Esophagus muscularis mucosa (tissue), 4 donors: ENCODE data around the gene SEL1L3. TPM values are rescaled to one million over a fixed set of nuclear protein-coding genes. Genes with fewer than 3 reads are reported as not detected.

ENCODE experiments used
- DNase-seq: peaks from one replicate; pipeline ENCODE4 v3.0.0-alpha.2; 2017; ENCODE audit errors: extremely low spot score
- H3K27ac ChIP-seq, 4 donors: fragments of 200-600 bp; sonication (generic); replicated peaks in 1 of 4; 1 replicate in 3 of 4; 2 replicates in 1 of 4; pipeline ENCODE4 v1.5.1; 2016 to 2019; ENCODE audit warnings: mild to moderate bottlenecking in 1 of 4
- H3K27me3 ChIP-seq, 4 donors: fragments of 200-600 bp; sonication (generic); one replicate each; pipeline versions ENCODE4 v1.5.1 to v1.6.0; 2016 to 2019
- H3K36me3 ChIP-seq, 4 donors: fragments of 200-600 bp; sonication (generic); one replicate each; pipeline ENCODE4 v1.5.1; 2016 to 2019
- H3K4me1 ChIP-seq, 4 donors: fragments of 200-600 bp; sonication (generic); one replicate each; pipeline ENCODE4 v1.5.1; 2016 to 2019
- H3K4me3 ChIP-seq, 4 donors: fragments of 200-600 bp; sonication (generic); 1 replicate in 2 of 4; 2 replicates in 2 of 4; pipeline ENCODE4 v1.5.1; 2016 to 2019; ENCODE audit warnings: mild to moderate bottlenecking in 4 of 4, moderate library complexity in 1 of 4
- H3K9me3 ChIP-seq, 4 donors: fragments of 200-600 bp; sonication (generic); 1 replicate in 3 of 4; 2 replicates in 1 of 4; pipeline ENCODE4 v1.5.1; 2016 to 2019
- EP300 ChIP-seq: sonication (generic); formaldehyde crosslinking; IDR thresholded peaks from one replicate; pipeline ENCODE4 v1.6.1; 2017; ENCODE audit warnings: antibody characterized with exemption
- POLR2A ChIP-seq: fragments of 450-650 bp; IDR thresholded peaks from one replicate; pipeline ENCODE4 v1.6.1; 2017; ENCODE audit warnings: antibody characterized with exemption, moderate library complexity, mild to moderate bottlenecking, low read depth
- POLR2AphosphoS5 ChIP-seq, 2 donors: sonication (generic); formaldehyde crosslinking; IDR thresholded peaks; one replicate each; pipeline ENCODE4 v1.6.1; 2017; ENCODE audit warnings: antibody characterized with exemption in 2 of 2
- WGBS: methylation state at CpG from one replicate; pipeline ENCODE4 v1.1.5; 2018; 5-methylcytosine and 5-hydroxymethylcytosine counted together
- intact Hi-C: fragments of 100-400 bp; cut with DNase I; formaldehyde crosslinking; loops from one replicate; pipeline ENCODE4 v1.15.1; 2023
- total RNA-seq, 4 donors: library from RNA; depleted of rRNA; stranded (reverse); fragments of >200 nt; gene quantifications; one replicate each; pipeline versions ENCODE4 v1.1.0 to v1.2.1, GENCODE V29; 2016
- TF ChIP-seq, protein P1 (sequence below), 3 experiments: fragments of 200-600 bp in 2 of 3; fragments of 450-650 bp in 1 of 3; sonication (generic) in 2 of 3; IDR thresholded peaks; one replicate each; pipeline ENCODE4 v1.5.1; 2017 to 2019; ENCODE audit warnings: antibody characterized with exemption in 3 of 3, mild to moderate bottlenecking in 2 of 3, moderate library complexity in 1 of 3

The SEL1L3 gene
- total RNA-seq, 4 donors from 2014 or later = 3.3 to 11.7 (median 5.7) TPM

DNA sequence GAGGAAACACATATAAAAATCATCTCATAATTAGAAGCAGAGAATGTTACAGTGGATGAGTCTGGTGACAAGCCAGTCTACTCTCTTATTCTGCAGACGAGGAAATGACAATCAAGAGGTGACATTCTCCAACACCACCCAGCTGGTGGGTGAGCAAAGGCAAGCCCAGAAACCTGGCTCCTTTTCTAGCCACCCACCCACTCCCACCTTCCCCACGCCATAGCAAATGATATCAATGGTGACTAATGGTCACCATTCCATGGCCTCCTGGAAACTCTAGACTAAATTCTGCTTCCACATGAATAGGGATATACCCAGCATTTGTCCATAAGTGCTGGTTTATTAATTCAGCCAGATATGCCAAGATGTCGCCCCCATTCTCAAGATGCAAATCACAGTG, 10.7 kb downstream of the SEL1L3 start:
- no peaks in the 10 kb centered on the region for H3K36me3 ChIP-seq
- no peak overlapping the region for H3K27ac ChIP-seq
- H3K9me3 ChIP-seq = no peaks in the 10 kb centered on the region
- DNase-seq = no peak
- H3K4me1 ChIP-seq = peaks cover 0 to 8% (median 0%) of the 10 kb centered on the region in 4 donors
- TF ChIP-seq, protein P1, sequence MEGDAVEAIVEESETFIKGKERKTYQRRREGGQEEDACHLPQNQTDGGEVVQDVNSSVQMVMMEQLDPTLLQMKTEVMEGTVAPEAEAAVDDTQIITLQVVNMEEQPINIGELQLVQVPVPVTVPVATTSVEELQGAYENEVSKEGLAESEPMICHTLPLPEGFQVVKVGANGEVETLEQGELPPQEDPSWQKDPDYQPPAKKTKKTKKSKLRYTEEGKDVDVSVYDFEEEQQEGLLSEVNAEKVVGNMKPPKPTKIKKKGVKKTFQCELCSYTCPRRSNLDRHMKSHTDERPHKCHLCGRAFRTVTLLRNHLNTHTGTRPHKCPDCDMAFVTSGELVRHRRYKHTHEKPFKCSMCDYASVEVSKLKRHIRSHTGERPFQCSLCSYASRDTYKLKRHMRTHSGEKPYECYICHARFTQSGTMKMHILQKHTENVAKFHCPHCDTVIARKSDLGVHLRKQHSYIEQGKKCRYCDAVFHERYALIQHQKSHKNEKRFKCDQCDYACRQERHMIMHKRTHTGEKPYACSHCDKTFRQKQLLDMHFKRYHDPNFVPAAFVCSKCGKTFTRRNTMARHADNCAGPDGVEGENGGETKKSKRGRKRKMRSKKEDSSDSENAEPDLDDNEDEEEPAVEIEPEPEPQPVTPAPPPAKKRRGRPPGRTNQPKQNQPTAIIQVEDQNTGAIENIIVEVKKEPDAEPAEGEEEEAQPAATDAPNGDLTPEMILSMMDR (IDR thresholded peaks at IDR 0.05) = no peak
- TF ChIP-seq POLR2A = no peak
- no peak for TF ChIP-seq POLR2AphosphoS5 (IDR thresholded peaks at IDR 0.05)
- TF ChIP-seq EP300 = no peak
- WGBS = 90% methylated on average over 3 of the region's 3 CpGs
- intact Hi-C loops = no loop called here
- no peaks in the 10 kb centered on the region for H3K27me3 ChIP-seq
- H3K4me3 ChIP-seq = no peak overlapping the region

DNA sequence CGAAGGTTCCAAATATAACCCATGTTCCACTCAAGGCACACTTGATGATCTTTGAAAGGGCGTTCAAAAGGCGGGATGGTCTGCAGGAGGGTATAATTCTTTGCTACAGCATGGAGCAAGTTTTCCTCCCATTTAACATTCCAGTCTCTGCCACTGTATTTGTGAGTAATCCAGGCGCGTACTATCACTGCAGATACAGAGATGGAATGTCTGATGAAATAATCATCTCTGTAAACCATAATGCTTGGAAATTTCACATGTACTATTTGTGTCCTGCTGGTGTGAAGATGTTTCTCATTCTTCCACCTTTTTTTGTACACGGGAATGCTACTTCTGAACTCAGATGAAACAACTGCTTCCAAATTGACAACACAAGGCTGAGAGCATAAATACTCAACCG, 15.5 kb downstream of the SEL1L3 start:
- peaks cover 0 to 4% (median 0%) of the 10 kb centered on the region in 4 donors for H3K4me1 ChIP-seq
- no peak overlapping the region for H3K27ac ChIP-seq
- H3K9me3 ChIP-seq = no peaks in the 10 kb centered on the region
- DNase-seq = no peak
- H3K27me3 ChIP-seq = peaks cover 0 to 8% (median 0%) of the 10 kb centered on the region in 4 donors
- 87% methylated on average over 7 of the region's 7 CpGs for WGBS
- no peaks in the 10 kb centered on the region for H3K36me3 ChIP-seq
- no peak for TF ChIP-seq EP300
- no peak for TF ChIP-seq POLR2AphosphoS5 (IDR thresholded peaks at IDR 0.05)
- TF ChIP-seq, protein P1 (IDR thresholded peaks at IDR 0.05) = no peak
- no peak for TF ChIP-seq POLR2A
- intact Hi-C loops = no loop called here
- H3K4me3 ChIP-seq = no peak overlapping the region

DNA sequence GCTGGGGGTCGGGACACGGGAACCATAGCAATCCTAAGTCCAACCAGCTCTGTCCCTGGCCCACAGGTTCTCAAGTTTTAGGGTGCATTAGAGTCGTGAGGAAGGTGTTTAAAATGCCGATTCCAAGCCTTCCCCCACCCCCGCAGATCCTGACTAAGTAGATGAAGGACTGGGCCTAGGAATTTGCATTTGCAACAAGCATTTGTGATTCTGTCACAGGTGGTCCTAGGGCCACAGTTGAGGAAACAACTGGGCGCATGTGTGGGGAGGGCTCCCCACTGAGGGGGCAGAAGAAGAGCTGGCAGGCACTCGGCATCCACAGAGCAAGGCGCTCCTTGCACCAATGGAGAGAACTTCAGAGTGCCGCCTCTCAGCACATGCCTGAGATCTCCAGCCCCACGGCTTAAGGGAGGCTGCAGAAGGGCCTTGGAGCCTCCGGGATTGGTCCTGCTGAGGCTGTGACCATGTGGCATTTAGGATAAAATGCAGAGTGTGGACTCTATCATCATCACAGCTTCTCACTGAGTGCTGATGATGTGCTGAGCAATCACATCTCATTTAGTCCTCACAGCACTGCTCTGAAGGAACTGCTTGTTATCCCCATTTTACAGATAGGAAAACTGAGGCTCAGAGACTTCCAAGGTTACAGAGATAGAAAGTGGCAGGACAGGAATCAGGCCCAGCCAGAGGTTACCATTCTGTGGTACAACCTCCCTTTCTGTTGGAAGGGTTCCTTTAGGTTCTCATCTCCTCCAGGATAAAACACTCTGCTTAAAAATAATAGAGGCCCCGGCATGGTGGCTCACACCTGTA, 16.7 kb downstream of the SEL1L3 start:
- Histone ChIP-seq H3K27ac (no peak overlapping the region), H3K36me3 (no peaks in the 10 kb centered on the region), H3K4me3 (no peak overlapping the region), H3K27me3 (peaks cover 0 to 10% (median 0%) of the 10 kb centered on the region in 4 donors), H3K4me1 (peaks cover 0 to 4% (median 0%) of the 10 kb centered on the region in 4 donors), H3K9me3 (no peaks in the 10 kb centered on the region)
- DNase-seq = no peak
- TF ChIP-seq POLR2AphosphoS5 (IDR thresholded peaks at IDR 0.05) = no peak
- intact Hi-C loops = no loop called here
- WGBS = 94% methylated on average over 12 of the region's 12 CpGs

- no peak for TF ChIP-seq POLR2AphosphoS5 (IDR thresholded peaks at IDR 0.05)
- TF ChIP-seq EP300 = no peak
- TF ChIP-seq POLR2A = no peak
- TF ChIP-seq, protein P1 (IDR thresholded peaks at IDR 0.05) = no peak
- Histone ChIP-seq H3K4me3 (no peak overlapping the region), H3K4me1 (peaks cover 0 to 4% (median 0%) of the 10 kb centered on the region in 4 donors), H3K27me3 (peaks cover 0 to 10% (median 0%) of the 10 kb centered on the region in 4 donors), H3K9me3 (no peaks in the 10 kb centered on the region), H3K27ac (no peak overlapping the region), H3K36me3 (no peaks in the 10 kb centered on the region)
- intact Hi-C loops = no loop called here
- DNase-seq = no peak
- 95% methylated on average over 4 of the region's 4 CpGs for WGBS
Observed at GRCh38 chr4:25844961-25845712, 17.7 kb downstream of the SEL1L3 start.
